H1 (cell line): Measurements from ENCODE around the gene ETS1. TPM values are rescaled to one million over a fixed set of nuclear protein-coding genes. Genes with fewer than 3 reads are reported as not detected.
A peak's percentile ranks its signal among the peaks of the same experiment; 100 is the strongest.

Experiments
- BACH1 ChIP-seq: IDR thresholded peaks from 2 replicates; pipeline ENCODE4 v1.6.1; 2012; ENCODE audit warnings: low read length, improper control_type of control experiment
- BRCA1 ChIP-seq: IDR thresholded peaks from 2 replicates; pipeline ENCODE4 v1.6.1; 2012; ENCODE audit warnings: low read depth, low read length, improper control_type of control experiment
- CBX5 ChIP-seq: fragments of 300-800, 300-1000 bp; sonication (generic); IDR thresholded peaks from 2 replicates; pipeline ENCODE4 v1.7.1; 2016; ENCODE audit warnings: antibody characterized with exemption, low read length, low read depth
- CHD2 ChIP-seq: IDR thresholded peaks from 2 replicates; pipeline ENCODE4 v1.6.1; 2012; ENCODE audit warnings: low read length, improper control_type of control experiment
- E2F6 ChIP-seq: IDR thresholded peaks from 2 replicates; pipeline ENCODE4 v1.6.1; 2012; ENCODE audit warnings: inconsistent platforms
- EP300 ChIP-seq, 2 experiments: IDR thresholded peaks; 1 replicate in 1 of 2; 2 replicates in 1 of 2; pipeline ENCODE4 v1.6.1; 2011 to 2012; ENCODE audit warnings: low read depth in 2 of 2, low read length in 2 of 2, mild to moderate bottlenecking in 2 of 2, borderline replicate concordance in 1 of 2, inconsistent platforms in 1 of 2, moderate library complexity in 1 of 2
- GABPA ChIP-seq: IDR thresholded peaks from 2 replicates; pipeline ENCODE4 v1.6.1; 2011; ENCODE audit warnings: mild to moderate bottlenecking, low read length, moderate library complexity, borderline replicate concordance; ENCODE audit not compliant: insufficient read depth
- GTF2F1 ChIP-seq: IDR thresholded peaks from 2 replicates; pipeline ENCODE4 v1.6.1; 2012; ENCODE audit warnings: low read depth, low read length, improper control_type of control experiment, borderline replicate concordance
- HDAC2 ChIP-seq, 2 experiments: fragments of 300-600 bp in 1 of 2; sonication (generic) in 1 of 2; IDR thresholded peaks; 2 replicates each; pipeline ENCODE4 v1.6.1; 2011 to 2012; ENCODE audit warnings: low read depth in 2 of 2, low read length in 2 of 2, mild to moderate bottlenecking in 2 of 2, moderate library complexity in 2 of 2, borderline replicate concordance in 1 of 2, inconsistent platforms in 1 of 2
- KDM4A ChIP-seq: IDR thresholded peaks from one replicate; pipeline ENCODE4 v1.7.1; 2012; ENCODE audit warnings: low read depth, mild to moderate bottlenecking, moderate library complexity, low read length, inconsistent platforms; ENCODE audit not compliant: severe bottlenecking
- MAFK ChIP-seq: IDR thresholded peaks from 2 replicates; pipeline ENCODE4 v1.6.1; 2012; ENCODE audit warnings: low read depth, mild to moderate bottlenecking, improper control_type of control experiment, low read length
- NANOG ChIP-seq: IDR thresholded peaks from 2 replicates; pipeline ENCODE4 v1.6.1; 2011; ENCODE audit warnings: low read length, low read depth, mild to moderate bottlenecking, inconsistent platforms; ENCODE audit not compliant: insufficient read depth, poor library complexity, severe bottlenecking
- PHF8 ChIP-seq: fragments of 200-600 bp; sonication (generic); conservative IDR thresholded peaks from 2 replicates; pipeline ENCODE4 v1.7.1; 2012; ENCODE audit warnings: low read depth, mild to moderate bottlenecking, inconsistent platforms, low read length, moderate library complexity
- POLR2A ChIP-seq, 2 experiments: IDR thresholded peaks; 1 replicate in 1 of 2; 2 replicates in 1 of 2; pipeline ENCODE4 v1.6.1; 2011; ENCODE audit warnings: low read depth in 2 of 2, low read length in 2 of 2, mild to moderate bottlenecking in 2 of 2; ENCODE audit errors: control extremely low read depth in 1 of 2
- POLR2AphosphoS5 ChIP-seq: IDR thresholded peaks from 2 replicates; pipeline ENCODE4 v1.6.1; 2011; ENCODE audit warnings: low read depth, low read length
- RNF2 ChIP-seq: fragments of 200-900, 300-1000 bp; sonication (generic); IDR thresholded peaks from 2 replicates; pipeline ENCODE4 v1.7.1; 2016; ENCODE audit warnings: borderline replicate concordance, low read depth, mild to moderate bottlenecking, antibody characterized with exemption, low read length; ENCODE audit not compliant: poor library complexity, severe bottlenecking; ENCODE audit errors: missing control alignments
- SP1 ChIP-seq: IDR thresholded peaks from 2 replicates; pipeline ENCODE4 v1.6.1; 2011; ENCODE audit warnings: low read depth, low read length
- SP4 ChIP-seq: IDR thresholded peaks from 2 replicates; pipeline ENCODE4 v1.6.1; 2012; ENCODE audit warnings: low read length, inconsistent platforms
- SUZ12 ChIP-seq: fragments of 200-600 bp; sonication (generic); IDR thresholded peaks from 2 replicates; pipeline ENCODE4 v1.6.1; 2012; ENCODE audit warnings: mild to moderate bottlenecking, inconsistent platforms, low read length, moderate library complexity, mixed read lengths
- TCF12 ChIP-seq: IDR thresholded peaks from 2 replicates; pipeline ENCODE4 v1.6.1; 2011; ENCODE audit warnings: low read depth, mild to moderate bottlenecking, low read length
- TEAD4 ChIP-seq: IDR thresholded peaks from 2 replicates; pipeline ENCODE4 v1.6.1; 2012; ENCODE audit warnings: low read depth, low read length, inconsistent platforms, mixed read lengths
- ZNF274 ChIP-seq: IDR thresholded peaks from 2 replicates; pipeline ENCODE4 v1.7.0; 2012; ENCODE audit warnings: low read length, borderline replicate concordance; ENCODE audit errors: extremely low read depth
- polyA plus RNA-seq, 7 experiments: library from polyadenylated mRNA; depleted of rRNA in 3 of 7; stranded (reverse) in 5 of 7; unstranded in 2 of 7; fragments of >200 nt in 5 of 7; fragments of 200-250 nt in 2 of 7; gene quantifications; 1 replicate in 5 of 7; 2 replicates in 1 of 7; 4 replicates in 1 of 7; pipeline versions ENCODE4 v1.2.1 to v1.2.3, GENCODE V29; 2011 to 2013; ENCODE audit warnings: missing spikeins in 2 of 7, mixed read lengths in 2 of 7
- total RNA-seq: library from RNA; stranded (reverse); fragmentation: NEBNext Ultra II Directional; extraction: Animal tissue kit (Norgen Biotek cat#: 25700); gene quantifications from 2 replicates; pipeline ENCODE4 v1.2.1, GENCODE V29; 2021
- TF ChIP-seq, protein P1 (sequence below): IDR thresholded peaks from 2 replicates; pipeline ENCODE4 v1.6.1; 2012; ENCODE audit warnings: inconsistent platforms

Gene ETS1
- total and polyA plus RNA-seq, 2 of the 8 experiments (the other 6 are each of a cell fraction or from before 2014, with no cell fraction given) = 10.0 to 35.3 TPM

GRCh38 chr11:128532572-128533091, 54.7 kb downstream of the ETS1 start (continued):
- TF ChIP-seq MAFK (no peak), EP300 (IDR thresholded peaks at IDR 0.05; ENCODE audit: borderline replicate concordance in 1 of 2, low read depth in 2 of 2, low read length in 2 of 2) (peak in 1 of 2 experiments; percentile 53; a peak in 1 of 3 replicates), HDAC2 (IDR thresholded peaks at IDR 0.05; ENCODE audit: borderline replicate concordance in 1 of 2, low read depth in 2 of 2, low read length in 2 of 2) (no peak), ZNF274 (no peak), PHF8 (no peak), POLR2AphosphoS5 (no peak), BACH1 (no peak), BRCA1 (no peak), E2F6 (peak; percentile 36; the same call in 1 of the 2 replicates), GABPA (no peak), SP1 (0 out of 2 replicates have a peak, but pooled peaks have one; percentile 29), NANOG (peak; percentile 73), KDM4A (no peak), GTF2F1 (no peak), POLR2A (IDR thresholded peaks at IDR 0.05; ENCODE audit: control extremely low read depth in 1 of 2, low read depth in 2 of 2, low read length in 2 of 2) (no peak), CHD2 (no peak), TEAD4 (no peak), SUZ12 (no peak), SP4 (no peak), CBX5 (no peak), TCF12 (no peak), RNF2 (peak; percentile 8)
- TF ChIP-seq, protein P1, sequence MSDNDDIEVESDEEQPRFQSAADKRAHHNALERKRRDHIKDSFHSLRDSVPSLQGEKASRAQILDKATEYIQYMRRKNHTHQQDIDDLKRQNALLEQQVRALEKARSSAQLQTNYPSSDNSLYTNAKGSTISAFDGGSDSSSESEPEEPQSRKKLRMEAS = peak; percentile 86
